Upper lobe of left lung (tissue), 6 donors: ENCODE measurements around the gene NLGN1. TPM values are rescaled to one million over a fixed set of nuclear protein-coding genes. Genes with fewer than 3 reads are reported as not detected.
"Not testable (repeated sequence)": the region's sequence is repeated elsewhere in the genome, so short reads cannot be mapped to it uniquely, and the experiment has no call there.

Source experiments
- ATAC-seq, 2 donors: fragments of 200-7000 bp; cut with Tn5 transposase; one replicate each; pipeline ENCODE4 v1.9.1; 2022; ENCODE audit warnings: mild to moderate bottlenecking in 2 of 2, moderate library complexity in 2 of 2; ENCODE audit not compliant: low FRiP score in 2 of 2
- DNase-seq, 2 donors: peaks; one replicate each; pipeline ENCODE4 v3.0.0-alpha.2; 2019 to 2020
- H3K27ac ChIP-seq, 4 donors: fragments of 200-600 bp; sonication (generic); one replicate each; pipeline ENCODE4 v1.5.1; 2016 to 2019
- H3K27me3 ChIP-seq, 4 donors: fragments of 200-600 bp; sonication (generic); one replicate each; pipeline ENCODE4 v1.5.1; 2017 to 2019
- H3K36me3 ChIP-seq, 4 donors: fragments of 200-600 bp; sonication (generic); one replicate each; pipeline ENCODE4 v1.5.1; 2016 to 2019
- H3K4me1 ChIP-seq, 4 donors: fragments of 200-600 bp; sonication (generic); one replicate each; pipeline ENCODE4 v1.5.1; 2018 to 2019
- H3K4me3 ChIP-seq, 4 donors: fragments of 200-600 bp; sonication (generic); one replicate each; pipeline ENCODE4 v1.5.1; 2017 to 2019; ENCODE audit warnings: mild to moderate bottlenecking in 2 of 4, moderate library complexity in 1 of 4
- H3K9me3 ChIP-seq, 4 donors: fragments of 200-600 bp; sonication (generic); one replicate each; pipeline ENCODE4 v1.5.1; 2018 to 2019
- CTCF ChIP-seq, 6 experiments: fragments of 450-650 bp in 4 of 6; fragments of 200-600 bp in 2 of 6; sonication (generic) in 2 of 6; IDR thresholded peaks; one replicate each; pipeline ENCODE4 v1.5.1; 2016 to 2019; ENCODE audit warnings: antibody characterized with exemption in 6 of 6
- EP300 ChIP-seq, 4 donors: sonication (generic); formaldehyde crosslinking; IDR thresholded peaks; one replicate each; pipeline ENCODE4 v1.5.1; 2017; ENCODE audit warnings: antibody characterized with exemption in 4 of 4, control low read depth in 2 of 4
- POLR2A ChIP-seq, 4 donors: fragments of 450-650 bp; IDR thresholded peaks; one replicate each; pipeline ENCODE4 v1.5.1; 2016 to 2017; ENCODE audit warnings: antibody characterized with exemption in 4 of 4, mild to moderate bottlenecking in 2 of 4
- POLR2AphosphoS5 ChIP-seq, 2 donors: sonication (generic); formaldehyde crosslinking; IDR thresholded peaks; one replicate each; pipeline ENCODE4 v1.5.1; 2017; ENCODE audit warnings: antibody characterized with exemption in 2 of 2
- WGBS, 2 donors: methylation state at CpG; one replicate each; pipeline ENCODE4 v1.1.5; 2017 to 2018; 5-methylcytosine and 5-hydroxymethylcytosine counted together
- total RNA-seq, 6 donors: library from RNA; depleted of rRNA in 4 of 6; stranded (reverse); fragments of >200 nt in 4 of 6; gene quantifications; one replicate each; pipeline versions ENCODE4 v1.1.0 to v1.2.1, GENCODE V29; 2016 to 2021
- donor health status: DM: no; HTN: no; CAD: no; lungs with moderate emphysema.
- donor health status: DM: no; HTN: yes; CAD: no; lungs with severe emphysema.

NLGN1 gene
- total RNA-seq, 6 donors from 2014 or later, result under 0.01 to 3.5 (median 1.9) TPM

GRCh38 chr3:174223042-174223441 lies 825.5 kb downstream of the NLGN1 start:
- ATAC-seq (no peak), DNase-seq (no peak)
- Histone ChIP-seq H3K4me1 (no peaks in the 10 kb centered on the region), H3K27ac (no peak overlapping the region), H3K4me3 (no peak overlapping the region), H3K27me3 (no peaks in the 10 kb centered on the region), H3K9me3 (no peaks in the 10 kb centered on the region), H3K36me3 (no peaks in the 10 kb centered on the region)
- no peak for TF ChIP-seq POLR2A (IDR thresholded peaks at IDR 0.05)
- 53 to 55% methylated on average over 6 of the region's 6 CpGs for WGBS, 2 donors

GRCh38 chr3:174223626-174224025 lies 826.1 kb downstream of the NLGN1 start:
- Histone ChIP-seq H3K27ac (no peak overlapping the region), H3K4me1 (no peaks in the 10 kb centered on the region), H3K9me3 (no peaks in the 10 kb centered on the region), H3K36me3 (no peaks in the 10 kb centered on the region), H3K4me3 (no peak overlapping the region), H3K27me3 (no peaks in the 10 kb centered on the region)
- no peak for DNase-seq
- ATAC-seq, result no peak
- 87 to 89% methylated on average over 1 of the region's 1 CpG for WGBS, 2 donors
- TF ChIP-seq EP300 (IDR thresholded peaks at IDR 0.05), result no peak
- no peak for TF ChIP-seq POLR2AphosphoS5 (IDR thresholded peaks at IDR 0.05)
- no peak for TF ChIP-seq POLR2A (IDR thresholded peaks at IDR 0.05)
- TF ChIP-seq CTCF (IDR thresholded peaks at IDR 0.05), result no peak

- DNase-seq, result no peak
- Histone ChIP-seq H3K27ac (no peak overlapping the region), H3K4me1 (no peaks in the 10 kb centered on the region), H3K9me3 (no peaks in the 10 kb centered on the region), H3K36me3 (no peaks in the 10 kb centered on the region), H3K27me3 (no peaks in the 10 kb centered on the region), H3K4me3 (no peak overlapping the region)
- TF ChIP-seq POLR2AphosphoS5 (IDR thresholded peaks at IDR 0.05) (no peak), EP300 (IDR thresholded peaks at IDR 0.05) (no peak), CTCF (IDR thresholded peaks at IDR 0.05) (no peak), POLR2A (IDR thresholded peaks at IDR 0.05) (no peak)
- ATAC-seq, result no peak
- WGBS, 2 donors, result 67 to 75% methylated on average over 2 of the region's 2 CpGs
Observed at GRCh38 chr3:174229916-174230315, 832.4 kb downstream of the NLGN1 start.

- DNase-seq, H3K36me3 ChIP-seq, H3K27me3 ChIP-seq, H3K27ac ChIP-seq, H3K9me3 ChIP-seq, H3K4me1 ChIP-seq, ATAC-seq, H3K4me3 ChIP-seq: not testable (repeated sequence)
- 89 to 93% methylated on average over 10 of the region's 10 CpGs for WGBS, 2 donors
Observed at GRCh38 chr3:174232028-174232657, 834.6 kb downstream of the NLGN1 start.

GRCh38 chr3:174232658-174233429 lies 835.3 kb downstream of the NLGN1 start:
- H3K4me1 ChIP-seq, result no peaks in the 10 kb centered on the region
- no peaks in the 10 kb centered on the region for H3K9me3 ChIP-seq
- H3K4me3 ChIP-seq, result no peak overlapping the region
- no peaks in the 10 kb centered on the region for H3K27me3 ChIP-seq
- H3K36me3 ChIP-seq, result no peaks in the 10 kb centered on the region
- ATAC-seq, result no peak
- DNase-seq, result no peak
- 93 to 94% methylated on average over 12 of the region's 12 CpGs for WGBS, 2 donors
- H3K27ac ChIP-seq, result no peak overlapping the region
- no peak for TF ChIP-seq POLR2AphosphoS5 (IDR thresholded peaks at IDR 0.05)
- no peak for TF ChIP-seq EP300 (IDR thresholded peaks at IDR 0.05)
- TF ChIP-seq CTCF (IDR thresholded peaks at IDR 0.05), result no peak
- no peak for TF ChIP-seq POLR2A (IDR thresholded peaks at IDR 0.05)

- Histone ChIP-seq H3K4me1 (no peaks in the 10 kb centered on the region), H3K36me3 (no peaks in the 10 kb centered on the region), H3K4me3 (no peak overlapping the region), H3K27me3 (no peaks in the 10 kb centered on the region), H3K27ac (no peak overlapping the region), H3K9me3 (no peaks in the 10 kb centered on the region)
- TF ChIP-seq POLR2AphosphoS5 (IDR thresholded peaks at IDR 0.05) (no peak), POLR2A (IDR thresholded peaks at IDR 0.05) (no peak)
- WGBS, 2 donors, result 87 to 94% methylated on average over 2 of the region's 2 CpGs
- DNase-seq, result no peak
- no peak for ATAC-seq
Observed at GRCh38 chr3:174233511-174233910, 836.0 kb downstream of the NLGN1 start.
